Endothelial cell of hepatic sinusoid (primary cell): ENCODE results near the gene ISCU.
"Not testable (repeated sequence)": the region's sequence is repeated elsewhere in the genome, so short reads cannot be mapped to it uniquely, and the experiment has no call there.

Source experiments
- in situ Hi-C: cut with HindIII; loops from 2 replicates; pipeline ENCODE4 v1.10.0; 2017; ENCODE audit warnings: low sequenced_read_pairs

Gene ISCU

GRCh38 chr12:108616359-108616758, 54.0 kb downstream of the ISCU start:
- in situ Hi-C loops, result no loop called here

DNA sequence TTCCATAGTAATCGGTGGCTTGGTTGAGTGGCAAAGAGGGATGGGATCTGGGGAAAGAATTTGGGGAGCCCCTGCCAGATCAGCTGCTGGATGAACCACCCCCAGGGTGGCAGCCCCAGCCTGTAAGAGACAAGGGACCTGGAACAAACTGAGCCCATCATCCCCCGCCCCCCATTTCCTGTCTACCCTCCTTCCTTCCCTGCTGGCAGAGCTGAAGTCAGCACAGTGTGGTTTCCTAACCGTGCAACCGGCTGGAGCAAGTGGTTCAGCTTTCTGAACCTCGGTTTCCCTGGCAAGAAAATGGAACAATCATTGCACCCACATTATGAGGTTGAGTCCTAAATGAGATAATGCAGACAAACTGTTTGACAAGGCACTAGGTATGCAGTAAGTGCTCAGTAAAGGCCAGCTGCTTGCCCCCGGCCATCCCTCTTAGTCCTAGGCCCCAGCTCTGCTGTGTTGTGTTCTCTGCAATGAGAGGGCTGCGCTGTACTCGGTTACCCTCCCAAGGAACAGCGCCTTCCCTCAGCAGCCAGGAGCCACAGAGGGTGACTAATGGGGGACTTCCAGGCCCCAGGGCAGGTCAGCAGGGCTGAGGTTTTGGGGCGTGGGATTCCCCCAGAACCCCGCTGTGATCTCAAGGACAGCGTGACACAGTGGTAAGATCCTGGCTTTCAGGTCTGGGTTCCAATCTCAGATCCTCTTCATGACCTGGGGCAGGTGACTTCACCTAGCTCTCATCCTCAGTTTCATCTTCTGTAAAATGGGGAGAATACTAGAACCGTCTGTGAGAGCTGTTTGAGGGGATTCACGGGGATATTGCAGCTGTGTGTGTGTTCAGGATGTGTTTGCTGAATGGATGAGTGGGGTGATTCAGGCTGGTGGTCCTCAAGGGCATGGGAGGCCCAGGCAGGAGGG, 54.8 kb downstream of the ISCU start:
- in situ Hi-C loops, result no loop called here

DNA sequence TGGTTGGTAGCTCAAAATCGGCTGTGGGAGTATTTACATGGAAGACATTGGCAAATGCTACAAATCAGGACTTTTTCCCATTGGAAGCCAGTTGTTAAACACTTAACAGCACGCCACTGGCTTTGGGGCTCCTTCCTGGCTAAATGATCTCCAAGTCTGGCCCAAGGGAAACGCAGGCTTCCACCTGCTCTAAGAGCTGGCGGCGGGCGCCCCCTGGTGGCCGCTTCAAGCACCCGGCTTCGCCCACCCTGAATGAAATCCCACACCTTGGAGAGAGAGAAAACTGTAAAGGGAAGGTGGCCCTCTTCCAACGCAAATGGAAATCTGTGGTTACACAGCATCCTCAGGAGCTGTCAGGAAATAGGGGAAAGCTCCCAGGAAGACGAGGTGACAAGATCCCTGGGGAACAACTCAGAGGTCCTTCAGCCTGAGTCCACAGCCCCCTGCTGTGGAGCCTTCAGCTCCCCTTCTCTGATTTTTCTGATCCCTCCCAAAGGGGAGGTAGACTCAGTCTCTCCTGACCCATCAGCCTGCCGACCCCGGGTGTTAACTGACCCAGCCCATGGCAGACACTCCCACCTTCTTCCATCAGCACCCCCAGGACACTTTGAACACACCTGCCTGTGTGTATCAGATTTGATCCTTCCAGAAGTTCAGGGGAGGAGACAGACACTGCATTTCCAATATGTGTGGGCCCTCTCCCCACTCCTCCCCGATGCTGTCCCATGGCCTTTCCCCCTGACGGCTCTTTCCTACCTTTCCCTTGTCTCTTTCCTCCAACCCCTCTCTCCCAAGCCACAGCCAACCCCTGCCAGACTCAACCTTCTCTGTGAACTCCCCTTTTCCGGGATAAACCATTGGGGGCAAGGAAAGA, 55.9 kb downstream of the ISCU start:
- in situ Hi-C loops, result no loop called here

- in situ Hi-C loops, result not testable (repeated sequence)
Observed at GRCh38 chr12:108618953-108619274, 56.5 kb downstream of the ISCU start.
